Choroid plexus epithelial cell (primary cell): ENCODE results near the gene PHTF1.

Experiments used
- DNase-seq: peaks from one replicate; pipeline ENCODE4 v3.0.0-alpha.2; 2010; ENCODE audit warnings: low read depth
- H3K4me3 ChIP-seq: 2 replicates; pipeline ENCODE4 v1.5.1; 2011; ENCODE audit warnings: low read depth, mild to moderate bottlenecking, control low read depth, low read length, moderate library complexity
- CTCF ChIP-seq: conservative IDR thresholded peaks from 2 replicates; pipeline ENCODE4 v1.5.1; 2011; ENCODE audit warnings: low read depth, mild to moderate bottlenecking, control low read depth, inconsistent platforms, low read length, moderate library complexity

The PHTF1 gene

GRCh38 chr1:113777561-113777960 is 18.3 kb upstream of the PHTF1 start:
- no peak for TF ChIP-seq CTCF
- H3K4me3 ChIP-seq, result no peak overlapping the region
- no peak for DNase-seq

GRCh38 chr1:113770031-113770430 is 10.7 kb upstream of the PHTF1 start:
- H3K4me3 ChIP-seq, result no peak overlapping the region
- no peak for DNase-seq
- no peak for TF ChIP-seq CTCF

GRCh38 chr1:113769601-113769970 is 10.3 kb upstream of the PHTF1 start:
- no peak for TF ChIP-seq CTCF
- no peak for DNase-seq
- no peak overlapping the region for H3K4me3 ChIP-seq

GRCh38 chr1:113768916-113769600 is 9.8 kb upstream of the PHTF1 start:
- DNase-seq, result no peak
- H3K4me3 ChIP-seq, result no peak overlapping the region
- TF ChIP-seq CTCF, result no peak

GRCh38 chr1:113765306-113766230 is 6.3 kb upstream of the PHTF1 start:
- DNase-seq, result peak; percentile 79
- H3K4me3 ChIP-seq, result no peak overlapping the region

GRCh38 chr1:113763661-113764060 is 4.4 kb upstream of the PHTF1 start:
- no peak for DNase-seq
- H3K4me3 ChIP-seq, result no peak overlapping the region
- TF ChIP-seq CTCF, result no peak

More at GRCh38 chr1:113765306-113766230, 6.3 kb upstream of the PHTF1 start:
- TF ChIP-seq CTCF, result no peak
